Lower leg skin (tissue), 3 donors: ENCODE results near the gene ZG16.

Experiments
- POLR2A ChIP-seq, 2 donors: fragments of 450-650 bp; IDR thresholded peaks; one replicate each; pipeline ENCODE4 v1.6.1; 2016 to 2017; ENCODE audit warnings: antibody characterized with exemption in 2 of 2, mild to moderate bottlenecking in 1 of 2, moderate library complexity in 1 of 2
- TF ChIP-seq, protein P1 (sequence below), 3 donors: fragments of 450-650 bp; IDR thresholded peaks; one replicate each; pipeline ENCODE4 v1.5.1; 2016; ENCODE audit warnings: antibody characterized with exemption in 3 of 3, mild to moderate bottlenecking in 3 of 3, moderate library complexity in 2 of 3

DNA sequence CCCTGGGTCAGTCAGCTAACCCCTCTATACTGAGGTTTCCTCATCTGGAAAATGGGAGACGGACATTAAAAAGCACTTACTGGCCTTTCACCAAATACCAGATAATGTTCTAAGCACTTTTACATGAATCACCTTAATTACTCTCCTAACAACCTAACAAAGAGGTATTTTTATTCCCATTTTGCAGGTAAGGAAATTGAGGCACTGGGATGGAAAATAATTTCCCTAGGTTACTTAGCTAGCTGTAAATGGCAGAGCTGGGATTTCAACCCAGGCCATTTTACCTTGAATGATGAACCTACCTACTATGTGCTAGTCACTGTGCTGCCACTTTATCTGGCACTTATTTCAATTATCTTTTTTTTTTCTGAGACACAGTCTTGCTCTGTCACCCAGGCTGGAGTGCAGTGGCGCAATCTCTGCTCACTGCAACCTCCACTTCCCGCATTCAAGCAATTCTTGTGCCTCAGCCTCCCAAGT is 16.2 kb downstream of the ZG16 start:
- TF ChIP-seq, protein P1, sequence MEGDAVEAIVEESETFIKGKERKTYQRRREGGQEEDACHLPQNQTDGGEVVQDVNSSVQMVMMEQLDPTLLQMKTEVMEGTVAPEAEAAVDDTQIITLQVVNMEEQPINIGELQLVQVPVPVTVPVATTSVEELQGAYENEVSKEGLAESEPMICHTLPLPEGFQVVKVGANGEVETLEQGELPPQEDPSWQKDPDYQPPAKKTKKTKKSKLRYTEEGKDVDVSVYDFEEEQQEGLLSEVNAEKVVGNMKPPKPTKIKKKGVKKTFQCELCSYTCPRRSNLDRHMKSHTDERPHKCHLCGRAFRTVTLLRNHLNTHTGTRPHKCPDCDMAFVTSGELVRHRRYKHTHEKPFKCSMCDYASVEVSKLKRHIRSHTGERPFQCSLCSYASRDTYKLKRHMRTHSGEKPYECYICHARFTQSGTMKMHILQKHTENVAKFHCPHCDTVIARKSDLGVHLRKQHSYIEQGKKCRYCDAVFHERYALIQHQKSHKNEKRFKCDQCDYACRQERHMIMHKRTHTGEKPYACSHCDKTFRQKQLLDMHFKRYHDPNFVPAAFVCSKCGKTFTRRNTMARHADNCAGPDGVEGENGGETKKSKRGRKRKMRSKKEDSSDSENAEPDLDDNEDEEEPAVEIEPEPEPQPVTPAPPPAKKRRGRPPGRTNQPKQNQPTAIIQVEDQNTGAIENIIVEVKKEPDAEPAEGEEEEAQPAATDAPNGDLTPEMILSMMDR (IDR thresholded peaks at IDR 0.05) = no peak
- TF ChIP-seq POLR2A (IDR thresholded peaks at IDR 0.05) = no peak
